Ammon's horn (tissue), 1 donor: ENCODE results near the gene LPIN1.
A peak's percentile ranks its signal among the peaks of the same experiment; 100 is the strongest.
"Not testable (repeated sequence)": the region's sequence is repeated elsewhere in the genome, so short reads cannot be mapped to it uniquely, and the experiment has no call there.

Source experiments
- DNase-seq: peaks from one replicate; pipeline ENCODE4 v3.0.0-alpha.2; 2016; ENCODE audit warnings: low spot score

Gene LPIN1

GRCh38 chr2:11810237-11810977, 64.0 kb downstream of the LPIN1 start:
- DNase-seq, result no peak

GRCh38 chr2:11811036-11811654, 64.7 kb downstream of the LPIN1 start:
- no peak for DNase-seq

GRCh38 chr2:11812466-11813248, 66.2 kb downstream of the LPIN1 start:
- no peak for DNase-seq

GRCh38 chr2:11813345-11813744, 66.9 kb downstream of the LPIN1 start:
- DNase-seq, result not testable (repeated sequence)

GRCh38 chr2:11813951-11814350, 67.5 kb downstream of the LPIN1 start:
- DNase-seq, result no peak

GRCh38 chr2:11814979-11815510, 68.6 kb downstream of the LPIN1 start:
- no peak for DNase-seq

GRCh38 chr2:11816935-11817334, 70.5 kb downstream of the LPIN1 start:
- DNase-seq, result not testable (repeated sequence)

GRCh38 chr2:11819235-11819729, 72.8 kb downstream of the LPIN1 start:
- no peak for DNase-seq

- DNase-seq, result no peak
Measured at GRCh38 chr2:11820650-11821049, 74.2 kb downstream of the LPIN1 start.

- no peak for DNase-seq
Measured at GRCh38 chr2:11821705-11822104, 75.3 kb downstream of the LPIN1 start.

GRCh38 chr2:11822359-11822745, 75.9 kb downstream of the LPIN1 start:
- not testable (repeated sequence) for DNase-seq

GRCh38 chr2:11822746-11823451, 76.5 kb downstream of the LPIN1 start:
- DNase-seq, result no peak

- no peak for DNase-seq
Measured at GRCh38 chr2:11824901-11825828, 78.7 kb downstream of the LPIN1 start.

- DNase-seq, result no peak
Measured at GRCh38 chr2:11827547-11827946, 81.1 kb downstream of the LPIN1 start.

- no peak for DNase-seq
Measured at GRCh38 chr2:11828933-11829323, 82.5 kb downstream of the LPIN1 start.

GRCh38 chr2:11829324-11829946, 83.0 kb downstream of the LPIN1 start:
- peak; percentile 77 for DNase-seq

- peak; percentile 79 for DNase-seq
Measured at GRCh38 chr2:11829947-11830707, 83.7 kb downstream of the LPIN1 start.

GRCh38 chr2:11830708-11831301, 84.4 kb downstream of the LPIN1 start:
- no peak for DNase-seq

GRCh38 chr2:11831415-11831814, 85.0 kb downstream of the LPIN1 start:
- DNase-seq, result no peak
